ENCODE data around the gene PSMD13. TPM values are rescaled to one million over a fixed set of nuclear protein-coding genes. Genes with fewer than 3 reads are reported as not detected.

PSMD13 gene
- total RNA-seq, 1 donor from 2014 or later: 150 TPM

GRCh38 chr11:253160-253885 is 16.5 kb downstream of the PSMD13 start:
- TF ChIP-seq CTCF (IDR thresholded peaks at IDR 0.05; ENCODE audit: insufficient read depth, low read length, poor library complexity, severe bottlenecking): no peak
- Histone ChIP-seq H3K4me3 (ENCODE audit: low read depth, low read length) (no peak overlapping the region), H3K36me3 (ENCODE audit: control insufficient read depth, insufficient read depth, low read length) (peaks cover 3% of the 10 kb centered on the region), H3K27me3 (ENCODE audit: control insufficient read depth, insufficient read depth, low read length) (peaks cover 2% of the 10 kb centered on the region)
- DNase-seq (ENCODE audit: low read depth): no peak

- no peak overlapping the region for H3K4me3 ChIP-seq (ENCODE audit: low read depth, low read length)
- peaks cover 2% of the 10 kb centered on the region for H3K36me3 ChIP-seq (ENCODE audit: control insufficient read depth, insufficient read depth, low read length)
- H3K27me3 ChIP-seq (ENCODE audit: control insufficient read depth, insufficient read depth, low read length): peaks cover 2% of the 10 kb centered on the region
- TF ChIP-seq CTCF (IDR thresholded peaks at IDR 0.05; ENCODE audit: insufficient read depth, low read length, poor library complexity, severe bottlenecking): no peak
- DNase-seq (ENCODE audit: low read depth): no peak
Observed at GRCh38 chr11:253886-254270, 17.1 kb downstream of the PSMD13 start.

GRCh38 chr11:255176-255575 is 18.4 kb downstream of the PSMD13 start:
- no peak for DNase-seq (ENCODE audit: low read depth)
- Histone ChIP-seq H3K27me3 (ENCODE audit: control insufficient read depth, insufficient read depth, low read length) (peaks cover 2% of the 10 kb centered on the region), H3K4me3 (ENCODE audit: low read depth, low read length) (no peak overlapping the region), H3K36me3 (ENCODE audit: control insufficient read depth, insufficient read depth, low read length) (peaks cover 2% of the 10 kb centered on the region)
- no peak for TF ChIP-seq CTCF (IDR thresholded peaks at IDR 0.05; ENCODE audit: insufficient read depth, low read length, poor library complexity, severe bottlenecking)

- no peak for DNase-seq (ENCODE audit: low read depth)
- H3K4me3 ChIP-seq (ENCODE audit: low read depth, low read length): no peak overlapping the region
- peaks cover 2% of the 10 kb centered on the region for H3K27me3 ChIP-seq (ENCODE audit: control insufficient read depth, insufficient read depth, low read length)
- no peak for TF ChIP-seq CTCF (IDR thresholded peaks at IDR 0.05; ENCODE audit: insufficient read depth, low read length, poor library complexity, severe bottlenecking)
- peaks cover 2% of the 10 kb centered on the region for H3K36me3 ChIP-seq (ENCODE audit: control insufficient read depth, insufficient read depth, low read length)
Observed at GRCh38 chr11:255816-256215, 19.0 kb downstream of the PSMD13 start.

- no peak for TF ChIP-seq CTCF (IDR thresholded peaks at IDR 0.05; ENCODE audit: insufficient read depth, low read length, poor library complexity, severe bottlenecking)
- peaks cover 2% of the 10 kb centered on the region for H3K36me3 ChIP-seq (ENCODE audit: control insufficient read depth, insufficient read depth, low read length)
- no peak overlapping the region for H3K4me3 ChIP-seq (ENCODE audit: low read depth, low read length)
- no peak for DNase-seq (ENCODE audit: low read depth)
- peaks cover 2% of the 10 kb centered on the region for H3K27me3 ChIP-seq (ENCODE audit: control insufficient read depth, insufficient read depth, low read length)
Observed at GRCh38 chr11:256952-257737, 20.4 kb downstream of the PSMD13 start.

Measured in kidney epithelial cell (primary cell).